HepG2 (cell line): ENCODE measurements around the gene C6orf132. TPM values are rescaled to one million over a fixed set of nuclear protein-coding genes. Genes with fewer than 3 reads are reported as not detected.
A peak's percentile ranks its signal among the peaks of the same experiment; 100 is the strongest.

ENCODE experiments used
- AHR ChIP-seq: IDR thresholded peaks from 2 replicates; pipeline ENCODE4 v1.6.1; 2018; ENCODE audit warnings: missing genetic modification reagents, missing compliant biosample characterization
- ARNTL ChIP-seq: sonication (generic); formaldehyde crosslinking; IDR thresholded peaks from 2 replicates; pipeline ENCODE4 v1.4.0; 2020; ENCODE audit warnings: mild to moderate bottlenecking, missing genetic modification reagents
- BRCA1 ChIP-seq: sonication (generic); formaldehyde crosslinking; IDR thresholded peaks from 2 replicates; pipeline ENCODE4 v1.4.0; 2020; ENCODE audit warnings: missing genetic modification reagents
- CHD4 ChIP-seq: fragments of 200-600 bp; sonication (generic); IDR thresholded peaks from 2 replicates; pipeline ENCODE4 v1.7.0; 2017; ENCODE audit warnings: mild to moderate bottlenecking, low read length, borderline replicate concordance
- EED ChIP-seq: sonication (generic); formaldehyde crosslinking; IDR thresholded peaks from 2 replicates; pipeline ENCODE4 v1.5.0; 2020; ENCODE audit warnings: mild to moderate bottlenecking, missing genetic modification reagents
- EZH2 ChIP-seq: conservative IDR thresholded peaks from 2 replicates; pipeline ENCODE4 v1.6.1; 2012; ENCODE audit warnings: mild to moderate bottlenecking, low read depth, low read length, moderate library complexity
- FOXA3 ChIP-seq: IDR thresholded peaks from 2 replicates; pipeline ENCODE4 v1.6.1; 2016; ENCODE audit warnings: missing genetic modification reagents, missing compliant biosample characterization
- HOXD1 ChIP-seq: sonication (generic); formaldehyde crosslinking; IDR thresholded peaks from 2 replicates; pipeline ENCODE4 v1.5.0; 2020; ENCODE audit warnings: missing genetic modification reagents
- IKZF4 ChIP-seq: sonication (generic); formaldehyde crosslinking; IDR thresholded peaks from 2 replicates; pipeline ENCODE4 v1.5.1; 2020; ENCODE audit warnings: borderline replicate concordance, mild to moderate bottlenecking, low read depth, missing genetic modification reagents; ENCODE audit errors: not compliant biosample characterization
- KDM1A ChIP-seq: IDR thresholded peaks from 2 replicates; pipeline ENCODE4 v1.6.1; 2016; ENCODE audit warnings: missing compliant biosample characterization
- MAX ChIP-seq: IDR thresholded peaks from 2 replicates; pipeline ENCODE4 v1.6.1; 2012; ENCODE audit warnings: inconsistent platforms
- MLX ChIP-seq: IDR thresholded peaks from 2 replicates; pipeline ENCODE4 v1.6.1; 2016
- MYC ChIP-seq: sonication (generic); formaldehyde crosslinking; IDR thresholded peaks from 2 replicates; pipeline ENCODE4 v1.9.0; 2021; ENCODE audit warnings: missing genetic modification reagents, borderline replicate concordance
- NCOA2 ChIP-seq: sonication (generic); formaldehyde crosslinking; IDR thresholded peaks from 2 replicates; pipeline ENCODE4 v1.8.0; 2022; ENCODE audit warnings: inconsistent platforms
- NFE2 ChIP-seq: sonication (generic); formaldehyde crosslinking; IDR thresholded peaks from 2 replicates; pipeline ENCODE4 v1.4.0; 2020; ENCODE audit warnings: missing genetic modification reagents
- PAF1 ChIP-seq: IDR thresholded peaks from 2 replicates; pipeline ENCODE4 v1.6.1; 2016; ENCODE audit warnings: missing genetic modification reagents, missing compliant biosample characterization
- SALL2 ChIP-seq: sonication (generic); formaldehyde crosslinking; IDR thresholded peaks from 2 replicates; pipeline ENCODE4 v1.8.1; 2023; ENCODE audit warnings: mild to moderate bottlenecking, missing genetic modification reagents, inconsistent platforms
- SMARCC2 ChIP-seq: fragments of 450-650 bp; IDR thresholded peaks from 2 replicates; pipeline ENCODE4 v1.6.1; 2017; ENCODE audit warnings: antibody characterized with exemption, mild to moderate bottlenecking
- SNRNP70 ChIP-seq: fragments of 200-400 bp; formaldehyde crosslinking; IDR thresholded peaks from 2 replicates; pipeline ENCODE4 v1.6.1; 2017; ENCODE audit warnings: mild to moderate bottlenecking, low read depth, low read length, moderate library complexity
- TFAP4 ChIP-seq: sonication (generic); IDR thresholded peaks from 2 replicates; pipeline ENCODE4 v1.6.1; 2016; ENCODE audit warnings: low read depth, borderline replicate concordance
- TRIM22 ChIP-seq: fragments of 450-650 bp; IDR thresholded peaks from 2 replicates; pipeline ENCODE4 v1.6.1; 2017
- ZFP1 ChIP-seq: IDR thresholded peaks from 2 replicates; pipeline ENCODE4 v1.6.1; 2016
- ZMYM4 ChIP-seq: sonication (generic); formaldehyde crosslinking; IDR thresholded peaks from 2 replicates; pipeline ENCODE4 v1.8.1; 2023; ENCODE audit warnings: mild to moderate bottlenecking, missing genetic modification reagents
- ZNF230 ChIP-seq: sonication (generic); formaldehyde crosslinking; IDR thresholded peaks from 2 replicates; pipeline ENCODE4 v1.4.0; 2020; ENCODE audit warnings: mild to moderate bottlenecking, missing genetic modification reagents
- ZNF263 ChIP-seq: sonication (generic); formaldehyde crosslinking; IDR thresholded peaks from 2 replicates; pipeline ENCODE4 v1.4.0; 2020; ENCODE audit warnings: missing genetic modification reagents
- ZNF30 ChIP-seq: sonication (generic); formaldehyde crosslinking; IDR thresholded peaks from 2 replicates; pipeline ENCODE4 v1.5.0; 2020; ENCODE audit warnings: mild to moderate bottlenecking, missing genetic modification reagents
- ZNF501 ChIP-seq: sonication (generic); formaldehyde crosslinking; IDR thresholded peaks from 2 replicates; pipeline ENCODE4 v1.5.1; 2020; ENCODE audit warnings: mild to moderate bottlenecking, moderate library complexity, missing genetic modification reagents
- ZNF564 ChIP-seq: sonication (generic); formaldehyde crosslinking; IDR thresholded peaks from 2 replicates; pipeline ENCODE4 v1.8.1; 2023; ENCODE audit warnings: mild to moderate bottlenecking, missing genetic modification reagents
- ZNF580 ChIP-seq: IDR thresholded peaks from 2 replicates; pipeline ENCODE4 v1.6.1; 2016; ENCODE audit warnings: low read depth, borderline replicate concordance
- ZNF652 ChIP-seq: IDR thresholded peaks from 2 replicates; pipeline ENCODE4 v1.6.1; 2016; ENCODE audit warnings: low read depth, borderline replicate concordance
- polyA plus RNA-seq, 8 experiments: library from polyadenylated mRNA; depleted of rRNA in 3 of 8; stranded (reverse) in 7 of 8; unstranded in 1 of 8; fragments of >200 nt; fragmentation: Illumina TruSeq in 4 of 8; extraction: Trizol in 4 of 8; gene quantifications; 2 replicates each; pipeline versions ENCODE4 v1.2.1 to v1.2.3, GENCODE V29; 2011 to 2016; ENCODE audit warnings: low read depth in 4 of 8, missing spikeins in 1 of 8, mixed read lengths in 1 of 8; ENCODE audit not compliant: insufficient read depth in 1 of 8
- total RNA-seq, 5 experiments: library from RNA; depleted of rRNA; stranded (reverse); fragments of >200 nt; fragmentation: Illumina TruSeq; extraction: Trizol; gene quantifications; 2 replicates each; pipeline ENCODE4 v1.2.3, GENCODE V29; 2016; ENCODE audit warnings: low read depth in 1 of 5

The C6orf132 gene
- total and polyA plus RNA-seq, 2 of the 13 experiments (the other 11 are each of a cell fraction or from before 2014, with no cell fraction given) = 0.78 to 3.0 TPM

GRCh38 chr6:42142118-42142835, at the start of gene C6orf132 (continued):
- TF ChIP-seq SMARCC2 (no peak), NFE2 (CRISPR knock-in tag) (no peak), MLX (CRISPR knock-in tag) (no peak), ZNF501 (CRISPR knock-in tag) (no peak; the same call in 1 of the 2 replicates), EED (no peak), KDM1A (CRISPR knock-in tag) (no peak), CHD4 (no peak), IKZF4 (no peak), NCOA2 (CRISPR knock-in tag) (no peak), MYC (CRISPR knock-in tag) (peak; percentile 45), SALL2 (CRISPR knock-in tag) (0 out of 2 replicates have a peak, but pooled peaks have one; percentile 26), ZNF263 (CRISPR knock-in tag) (no peak), SNRNP70 (no peak), ZNF564 (no peak), BRCA1 (CRISPR knock-in tag) (no peak), ZMYM4 (no peak), TFAP4 (no peak), ZNF30 (CRISPR knock-in tag) (no peak), EZH2 (no peak; the same call in 1 of the 2 replicates), PAF1 (CRISPR knock-in tag) (no peak), HOXD1 (CRISPR knock-in tag) (no peak), ARNTL (CRISPR knock-in tag) (no peak), ZNF580 (CRISPR knock-in tag) (no peak), TRIM22 (no peak), ZNF652 (CRISPR knock-in tag) (no peak), AHR (no peak), FOXA3 (CRISPR knock-in tag) (no peak), ZFP1 (CRISPR knock-in tag) (no peak), ZNF230 (CRISPR knock-in tag) (0 out of 2 replicates have a peak, but pooled peaks have one; percentile 29), MAX (no peak)
